ENCODE data around the gene OSTN. TPM values are rescaled to one million over a fixed set of nuclear protein-coding genes. Genes with fewer than 3 reads are reported as not detected.
"Not testable (repeated sequence)": the region's sequence is repeated elsewhere in the genome, so short reads cannot be mapped to it uniquely, and the experiment has no call there.

OSTN gene
- total and polyA plus RNA-seq, 8 donors = 0.70 TPM; not detected in 7

GRCh38 chr3:191244242-191244867 is 45.3 kb downstream of the OSTN start:
- no peak for DNase-seq
- Histone ChIP-seq H3K4me1 (no peaks in the 10 kb centered on the region), H3K9me3 (no peaks in the 10 kb centered on the region), H3K36me3 (no peaks in the 10 kb centered on the region), H3K27me3 (no peaks in the 10 kb centered on the region), H3K27ac (no peak overlapping the region), H3K4me3 (no peak overlapping the region)
- FAIRE-seq = peak; percentile 97
- peak in 2 of 4 donors; percentile 11 to 31 for TF ChIP-seq CTCF (IDR thresholded peaks at IDR 0.05)
- WGBS, 2 donors = 7 to 13% methylated on average over 2 of the region's 2 CpGs
- ATAC-seq = peak in 1 of 4 donors; percentile 41
- intact Hi-C loops (cut with DNase I) = no loop called here

- H3K4me3 ChIP-seq; FAIRE-seq; H3K9me3 ChIP-seq; H3K36me3 ChIP-seq; H3K4me1 ChIP-seq; H3K27me3 ChIP-seq; H3K27ac ChIP-seq; intact Hi-C loops (cut with DNase I): not testable (repeated sequence)
- ATAC-seq (peak in 2 of 4 donors; percentile 71 to 72), DNase-seq (peak in 1 of 6 donors; percentile 33)
- WGBS, 2 donors = 70 to 84% methylated on average over 5 of the region's 5 CpGs
Observed at GRCh38 chr3:191246034-191246433, 47.0 kb downstream of the OSTN start.

GRCh38 chr3:191246630-191247029 is 47.6 kb downstream of the OSTN start:
- TF ChIP-seq CTCF (IDR thresholded peaks at IDR 0.05) = no peak
- WGBS, 2 donors = 83 to 94% methylated on average over 1 of the region's 1 CpG
- no peak overlapping the region for H3K27ac ChIP-seq
- no peaks in the 10 kb centered on the region for H3K36me3 ChIP-seq
- no peaks in the 10 kb centered on the region for H3K27me3 ChIP-seq
- no peaks in the 10 kb centered on the region for H3K4me1 ChIP-seq
- intact Hi-C loops (cut with DNase I) = no loop called here
- ATAC-seq (no peak), FAIRE-seq (no peak), DNase-seq (no peak)
- no peaks in the 10 kb centered on the region for H3K9me3 ChIP-seq
- H3K4me3 ChIP-seq = no peak overlapping the region

GRCh38 chr3:191253089-191253799 is 54.2 kb downstream of the OSTN start:
- intact Hi-C loops (cut with DNase I) = no loop called here
- WGBS, 2 donors = 76 to 78% methylated on average over 6 of the region's 6 CpGs
- Histone ChIP-seq H3K4me3 (no peak overlapping the region), H3K36me3 (no peaks in the 10 kb centered on the region), H3K4me1 (no peaks in the 10 kb centered on the region), H3K27ac (no peak overlapping the region), H3K27me3 (no peaks in the 10 kb centered on the region), H3K9me3 (no peaks in the 10 kb centered on the region)
- no peak for DNase-seq
- no peak for FAIRE-seq
- no peak for TF ChIP-seq CTCF (IDR thresholded peaks at IDR 0.05)
- ATAC-seq = no peak

- intact Hi-C loops (cut with DNase I) = no loop called here
- Histone ChIP-seq H3K27ac (no peak overlapping the region), H3K9me3 (no peaks in the 10 kb centered on the region), H3K36me3 (no peaks in the 10 kb centered on the region), H3K4me3 (no peak overlapping the region), H3K27me3 (no peaks in the 10 kb centered on the region), H3K4me1 (no peaks in the 10 kb centered on the region)
- DNase-seq (no peak), FAIRE-seq (no peak), ATAC-seq (no peak)
- TF ChIP-seq CTCF (IDR thresholded peaks at IDR 0.05) = no peak
- 60 to 88% methylated on average over 3 of the region's 3 CpGs for WGBS, 2 donors
Observed at GRCh38 chr3:191254098-191254873, 55.2 kb downstream of the OSTN start.
